ENCODE measurements around the gene C2orf72. TPM values are rescaled to one million over a fixed set of nuclear protein-coding genes. Genes with fewer than 3 reads are reported as not detected.
"Not testable (repeated sequence)": the region's sequence is repeated elsewhere in the genome, so short reads cannot be mapped to it uniquely, and the experiment has no call there.

C2orf72 gene
- total and polyA plus RNA-seq, 2 experiments from 2014 or later: 5.3 to 5.4 TPM

DNA sequence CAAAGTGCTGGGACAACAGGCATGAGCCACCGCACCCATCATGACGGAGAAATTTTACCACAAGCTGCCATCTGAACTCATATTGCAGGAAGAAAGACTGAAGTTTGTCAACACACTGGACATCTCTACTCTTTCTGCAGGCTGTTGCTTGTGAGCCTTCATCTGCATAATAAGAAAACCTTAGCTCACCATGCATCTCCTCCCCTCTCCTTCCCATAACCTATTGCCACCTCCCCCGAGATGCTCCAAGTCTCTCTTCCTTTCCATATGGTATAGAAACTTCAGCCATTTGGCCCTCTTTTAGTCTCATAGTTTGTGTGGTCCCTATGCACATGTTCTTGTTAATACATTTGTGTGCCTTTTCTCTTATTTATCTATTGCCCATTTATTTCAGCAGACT lies 19.1 kb upstream of the C2orf72 start:
- H3K27me3 ChIP-seq: no peaks in the 10 kb centered on the region
- TF ChIP-seq, protein P1, sequence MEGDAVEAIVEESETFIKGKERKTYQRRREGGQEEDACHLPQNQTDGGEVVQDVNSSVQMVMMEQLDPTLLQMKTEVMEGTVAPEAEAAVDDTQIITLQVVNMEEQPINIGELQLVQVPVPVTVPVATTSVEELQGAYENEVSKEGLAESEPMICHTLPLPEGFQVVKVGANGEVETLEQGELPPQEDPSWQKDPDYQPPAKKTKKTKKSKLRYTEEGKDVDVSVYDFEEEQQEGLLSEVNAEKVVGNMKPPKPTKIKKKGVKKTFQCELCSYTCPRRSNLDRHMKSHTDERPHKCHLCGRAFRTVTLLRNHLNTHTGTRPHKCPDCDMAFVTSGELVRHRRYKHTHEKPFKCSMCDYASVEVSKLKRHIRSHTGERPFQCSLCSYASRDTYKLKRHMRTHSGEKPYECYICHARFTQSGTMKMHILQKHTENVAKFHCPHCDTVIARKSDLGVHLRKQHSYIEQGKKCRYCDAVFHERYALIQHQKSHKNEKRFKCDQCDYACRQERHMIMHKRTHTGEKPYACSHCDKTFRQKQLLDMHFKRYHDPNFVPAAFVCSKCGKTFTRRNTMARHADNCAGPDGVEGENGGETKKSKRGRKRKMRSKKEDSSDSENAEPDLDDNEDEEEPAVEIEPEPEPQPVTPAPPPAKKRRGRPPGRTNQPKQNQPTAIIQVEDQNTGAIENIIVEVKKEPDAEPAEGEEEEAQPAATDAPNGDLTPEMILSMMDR (IDR thresholded peaks at IDR 0.05; ENCODE audit: low read depth, low read length): no peak

DNA sequence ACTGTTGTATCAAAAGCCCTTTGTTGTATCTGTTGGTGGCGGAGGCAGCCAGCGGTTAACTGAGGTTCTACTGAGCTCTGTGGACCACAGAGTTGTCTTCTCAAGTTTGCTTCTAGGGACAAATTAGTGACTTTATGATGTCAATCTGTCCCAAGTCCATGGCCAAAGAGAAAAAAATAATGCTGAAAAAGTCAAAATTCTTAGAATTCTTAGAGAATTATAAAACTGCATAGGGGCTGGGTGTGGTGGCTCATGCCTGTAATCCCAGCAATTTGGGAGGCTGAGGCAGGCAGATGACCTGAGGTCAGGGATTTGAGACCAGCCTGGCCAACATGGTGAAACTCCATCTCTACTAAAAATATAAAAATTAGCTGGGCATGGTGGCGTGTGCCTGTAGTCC lies 12.3 kb upstream of the C2orf72 start:
- not testable (repeated sequence) for H3K9me3 ChIP-seq (ENCODE audit: low read depth); H3K4me3 ChIP-seq; H3K4me1 ChIP-seq (ENCODE audit: low read depth); H3K27me3 ChIP-seq; H3K27ac ChIP-seq; DNase-seq (ENCODE audit: low read depth in 1 of 2, low spot score in 1 of 2); H3K36me3 ChIP-seq

More for the DNA sequence above, 19.1 kb upstream of the C2orf72 start:
- Histone ChIP-seq H3K36me3 (no peaks in the 10 kb centered on the region), H3K4me1 (ENCODE audit: low read depth) (no peaks in the 10 kb centered on the region), H3K9me3 (ENCODE audit: low read depth) (no peaks in the 10 kb centered on the region), H3K4me3 (no peak overlapping the region), H3K27ac (no peak overlapping the region)
- DNase-seq (ENCODE audit: low read depth in 1 of 2, low spot score in 1 of 2): no peak

DNA sequence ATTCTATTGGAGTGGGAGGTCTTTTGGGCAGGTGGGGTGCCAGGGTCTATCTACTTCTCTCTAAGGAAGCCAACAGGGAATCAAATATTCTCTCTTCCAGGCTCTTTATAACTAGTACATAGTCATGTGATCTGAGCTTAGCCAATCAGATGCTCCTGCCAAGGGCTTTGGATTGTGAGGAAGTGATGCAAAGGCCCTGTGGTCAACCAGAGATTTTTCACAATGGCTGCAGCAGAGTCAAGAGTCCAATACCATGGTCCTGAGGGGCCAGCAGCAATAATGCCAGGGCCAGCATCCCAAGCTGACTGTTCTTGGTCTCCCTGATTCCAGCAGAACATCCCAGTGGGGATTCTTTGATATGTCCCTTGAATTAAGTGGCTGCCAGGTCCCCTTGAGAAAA lies 8.4 kb upstream of the C2orf72 start:
- Histone ChIP-seq H3K27me3 (peaks cover 17% of the 10 kb centered on the region), H3K9me3 (ENCODE audit: low read depth) (no peaks in the 10 kb centered on the region), H3K36me3 (no peaks in the 10 kb centered on the region), H3K4me3 (no peak overlapping the region), H3K27ac (no peak overlapping the region), H3K4me1 (ENCODE audit: low read depth) (no peaks in the 10 kb centered on the region)
- TF ChIP-seq, protein P1 (IDR thresholded peaks at IDR 0.05; ENCODE audit: low read depth, low read length): no peak
- no peak for DNase-seq (ENCODE audit: low read depth in 1 of 2, low spot score in 1 of 2)

DNA sequence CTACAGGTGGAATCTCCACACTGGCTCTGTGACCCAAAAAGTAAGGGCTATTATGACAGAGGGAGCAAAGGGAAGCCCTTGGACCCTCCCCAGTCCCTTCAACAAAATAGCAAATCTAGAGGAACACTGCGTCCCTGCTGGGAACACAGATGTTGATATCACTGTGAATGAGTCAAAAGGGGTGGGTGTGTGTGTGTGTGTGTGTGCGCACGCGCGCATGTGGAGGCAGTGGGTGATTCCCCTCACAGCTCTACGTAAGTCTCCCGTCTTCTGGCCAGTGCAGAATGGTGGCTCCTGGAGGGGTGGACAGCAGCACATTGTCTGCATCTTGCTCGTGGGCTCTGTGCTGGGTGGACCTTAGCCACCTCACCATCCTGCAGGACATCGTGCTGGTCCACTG lies 7.8 kb upstream of the C2orf72 start:
- Histone ChIP-seq H3K4me3 (no peak overlapping the region), H3K36me3 (no peaks in the 10 kb centered on the region)
- TF ChIP-seq, protein P1 (IDR thresholded peaks at IDR 0.05; ENCODE audit: low read depth, low read length): no peak

DNA sequence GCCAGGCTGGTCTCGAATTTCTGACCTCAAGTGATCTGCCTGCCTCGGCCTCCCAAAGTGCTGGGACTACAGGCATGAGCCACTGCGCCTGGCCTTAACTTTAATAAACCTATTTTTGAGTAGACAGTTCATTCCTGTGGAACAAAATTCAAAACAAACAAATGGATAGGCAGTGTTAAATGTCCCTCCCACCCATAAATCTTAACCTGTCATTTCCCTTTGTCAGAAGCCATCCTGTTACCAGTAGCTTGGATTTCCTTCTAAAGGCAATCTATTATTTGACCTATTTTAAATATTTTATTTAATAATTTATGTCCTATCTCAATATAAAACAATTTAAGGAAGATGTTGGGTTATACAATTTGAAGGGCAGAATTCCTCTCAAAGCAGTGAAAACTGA lies 6.6 kb upstream of the C2orf72 start:
- no peak for DNase-seq (ENCODE audit: low read depth in 1 of 2, low spot score in 1 of 2)
- peaks cover 35% of the 10 kb centered on the region for H3K27me3 ChIP-seq
- no peak overlapping the region for H3K27ac ChIP-seq
- no peaks in the 10 kb centered on the region for H3K4me1 ChIP-seq (ENCODE audit: low read depth)
- H3K4me3 ChIP-seq: no peak overlapping the region
- H3K9me3 ChIP-seq (ENCODE audit: low read depth): no peaks in the 10 kb centered on the region
- H3K36me3 ChIP-seq: no peaks in the 10 kb centered on the region
- TF ChIP-seq, protein P1 (IDR thresholded peaks at IDR 0.05; ENCODE audit: low read depth, low read length): no peak

More for the DNA sequence above, 7.8 kb upstream of the C2orf72 start:
- DNase-seq (ENCODE audit: low read depth in 1 of 2, low spot score in 1 of 2): no peak
- H3K4me1 ChIP-seq (ENCODE audit: low read depth): no peaks in the 10 kb centered on the region
- H3K27me3 ChIP-seq: peaks cover 23% of the 10 kb centered on the region
- H3K27ac ChIP-seq: no peak overlapping the region
- no peaks in the 10 kb centered on the region for H3K9me3 ChIP-seq (ENCODE audit: low read depth)

DNA sequence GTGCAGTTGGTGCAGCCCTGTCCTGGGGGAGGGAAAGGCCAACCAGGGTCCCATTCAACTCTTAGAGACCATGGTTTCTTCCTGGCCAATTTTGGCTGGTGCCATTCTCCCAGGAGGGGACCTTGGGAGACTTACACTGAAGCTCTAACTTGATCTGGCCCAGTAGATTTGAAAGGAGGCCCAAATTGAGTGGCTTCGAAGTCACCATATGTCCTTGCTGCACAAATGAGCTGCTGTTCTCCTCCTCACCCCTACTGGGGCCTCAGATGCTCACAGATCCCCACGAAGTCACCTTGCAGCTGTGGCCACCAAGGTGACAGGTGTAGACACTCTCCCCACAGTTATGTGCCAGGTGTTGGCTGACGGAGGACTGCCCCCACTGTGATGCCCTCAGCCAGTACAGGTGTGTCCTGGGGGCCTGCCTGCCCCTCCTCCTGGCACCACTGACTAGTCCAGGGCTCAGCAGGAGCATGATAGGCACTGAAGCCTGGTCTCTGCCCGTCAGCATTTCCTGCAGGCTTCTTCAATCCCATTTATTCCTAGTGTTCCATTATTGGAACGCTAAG lies 4.7 kb upstream of the C2orf72 start:
- H3K9me3 ChIP-seq (ENCODE audit: low read depth): no peaks in the 10 kb centered on the region
- H3K27me3 ChIP-seq: peaks cover 51% of the 10 kb centered on the region
- no peaks in the 10 kb centered on the region for H3K36me3 ChIP-seq
- H3K27ac ChIP-seq: no peak overlapping the region
- TF ChIP-seq, protein P1 (IDR thresholded peaks at IDR 0.05; ENCODE audit: low read depth, low read length): no peak
- DNase-seq (ENCODE audit: low read depth in 1 of 2, low spot score in 1 of 2): no peak
- no peaks in the 10 kb centered on the region for H3K4me1 ChIP-seq (ENCODE audit: low read depth)
- no peak overlapping the region for H3K4me3 ChIP-seq

Measured in cardiac muscle cell (in vitro differentiated cells and primary cell).